ENCODE measurements around the gene PSMB9.
A peak's percentile ranks its signal among the peaks of the same experiment; 100 is the strongest.

The PSMB9 gene

GRCh38 chr6:32851025-32851424 is 3.0 kb upstream of the PSMB9 start:
- no peak overlapping the region for H3K4me3 ChIP-seq (ENCODE audit: low read length)
- TF ChIP-seq CTCF (conservative IDR thresholded peaks at IDR 0.05; ENCODE audit: low read length): no peak
- no peak for DNase-seq (ENCODE audit: low read depth)

GRCh38 chr6:32852018-32852843 is 1.8 kb upstream of the PSMB9 start:
- H3K4me3 ChIP-seq (ENCODE audit: low read length): peak overlapping the region; percentile 89
- DNase-seq (ENCODE audit: low read depth): peak; percentile 22
- TF ChIP-seq CTCF (conservative IDR thresholded peaks at IDR 0.05; ENCODE audit: low read length): no peak

DNA sequence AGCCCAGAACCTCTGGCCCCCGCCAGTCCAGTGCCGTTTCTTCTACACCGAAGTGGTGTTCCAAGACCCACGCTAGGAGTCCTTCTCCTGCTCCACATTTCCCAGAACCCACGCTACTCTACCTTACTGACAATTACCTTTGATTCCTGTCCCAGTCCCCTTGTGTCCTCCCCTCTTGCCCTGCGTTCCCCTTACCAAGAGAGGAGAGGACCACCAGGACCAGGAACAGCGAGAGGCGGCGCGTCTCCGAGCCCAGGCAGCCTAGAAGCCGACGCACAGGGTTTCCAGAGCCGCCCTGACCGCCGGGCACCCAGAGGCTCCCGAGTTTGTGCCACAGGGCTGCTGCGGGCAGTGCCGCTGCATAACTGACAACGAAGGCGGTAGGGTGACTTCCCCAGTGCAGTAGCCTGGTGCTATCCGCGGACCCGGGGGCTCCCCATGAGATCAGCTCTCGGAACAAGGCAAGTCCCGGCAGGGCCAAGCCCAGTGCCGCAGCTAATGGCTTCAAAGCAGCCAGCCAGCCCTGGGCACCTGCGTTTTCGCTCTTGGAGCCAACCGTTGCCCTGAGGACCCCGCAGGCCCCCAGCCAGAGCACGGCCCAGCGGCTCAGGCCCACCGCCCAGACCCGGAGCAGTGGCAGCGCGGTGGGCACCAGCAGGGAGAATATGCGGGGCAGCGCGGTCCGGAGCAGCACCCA is 1.0 kb upstream of the PSMB9 start:
- peak; percentile 31 for DNase-seq (ENCODE audit: low read depth)
- no peak for TF ChIP-seq CTCF (conservative IDR thresholded peaks at IDR 0.05; ENCODE audit: low read length)
- peak overlapping the region; percentile 89 for H3K4me3 ChIP-seq (ENCODE audit: low read length)

- peak; percentile 25 for DNase-seq (ENCODE audit: low read depth)
- no peak for TF ChIP-seq CTCF (conservative IDR thresholded peaks at IDR 0.05; ENCODE audit: low read length)
- peak overlapping the region; percentile 89 for H3K4me3 ChIP-seq (ENCODE audit: low read length)
These were observed 585 bp downstream of the PSMB9 start for GRCh38 chr6:32854376-32855178.

GRCh38 chr6:32855467-32856174 is 1.6 kb downstream of the PSMB9 start:
- no peak overlapping the region for H3K4me3 ChIP-seq (ENCODE audit: low read length)
- no peak for DNase-seq (ENCODE audit: low read depth)
- no peak for TF ChIP-seq CTCF (conservative IDR thresholded peaks at IDR 0.05; ENCODE audit: low read length)

DNA sequence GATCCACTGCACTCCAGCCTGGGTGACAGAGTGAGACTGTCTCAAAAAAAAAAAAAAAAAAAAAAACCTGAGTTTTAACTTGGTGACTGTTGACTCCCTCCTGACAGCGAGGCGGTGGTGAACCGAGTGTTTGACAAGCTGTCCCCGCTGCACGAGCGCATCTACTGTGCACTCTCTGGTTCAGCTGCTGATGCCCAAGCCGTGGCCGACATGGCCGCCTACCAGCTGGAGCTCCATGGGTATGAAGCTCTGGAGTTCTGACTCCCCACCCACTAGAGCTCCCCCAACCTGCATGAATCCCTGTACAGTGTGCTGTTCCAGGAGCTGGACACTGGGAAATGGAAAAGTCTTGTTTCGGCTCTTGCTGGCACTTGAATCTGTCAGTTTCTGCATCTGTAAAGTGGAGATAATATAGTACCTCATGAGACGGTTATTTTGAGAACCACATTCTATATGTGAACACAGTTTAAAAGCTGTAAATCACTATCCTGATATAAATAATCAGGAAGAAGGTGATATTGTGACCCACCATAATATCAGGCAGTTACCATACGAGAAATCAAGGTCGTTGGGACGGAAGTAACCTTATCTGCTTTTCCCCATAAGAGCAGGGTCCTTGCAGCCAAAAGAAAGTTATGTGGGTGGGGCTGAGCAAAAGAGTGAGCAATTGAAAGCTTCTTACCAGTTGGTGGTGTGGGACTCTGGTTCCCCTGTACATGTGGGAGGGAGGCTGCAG is 3.3 kb downstream of the PSMB9 start:
- H3K4me3 ChIP-seq (ENCODE audit: low read length): no peak overlapping the region
- DNase-seq (ENCODE audit: low read depth): no peak
- TF ChIP-seq CTCF (conservative IDR thresholded peaks at IDR 0.05; ENCODE audit: low read length): no peak
